ENCODE results near the gene FITM1.

DNA sequence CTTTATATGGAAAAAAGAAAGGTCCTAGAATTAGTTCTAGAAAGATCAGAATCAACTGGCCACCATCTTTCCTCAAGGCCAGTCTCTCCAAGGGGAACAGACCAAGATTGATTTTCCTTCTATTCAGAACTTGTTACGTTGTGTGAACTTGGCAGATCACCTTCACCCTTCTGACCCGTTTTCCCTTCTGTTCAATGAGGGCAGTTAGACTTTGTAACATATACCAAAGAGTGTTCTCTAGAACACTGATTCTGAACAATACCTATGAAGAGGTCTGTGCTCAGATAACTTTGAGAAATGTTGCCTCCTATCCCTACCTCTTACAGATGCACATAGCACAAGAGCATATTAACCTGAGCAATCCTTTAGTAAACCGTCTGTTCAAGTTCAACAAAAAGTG, 47.0 kb upstream of the FITM1 start:
- TF ChIP-seq, protein P1, sequence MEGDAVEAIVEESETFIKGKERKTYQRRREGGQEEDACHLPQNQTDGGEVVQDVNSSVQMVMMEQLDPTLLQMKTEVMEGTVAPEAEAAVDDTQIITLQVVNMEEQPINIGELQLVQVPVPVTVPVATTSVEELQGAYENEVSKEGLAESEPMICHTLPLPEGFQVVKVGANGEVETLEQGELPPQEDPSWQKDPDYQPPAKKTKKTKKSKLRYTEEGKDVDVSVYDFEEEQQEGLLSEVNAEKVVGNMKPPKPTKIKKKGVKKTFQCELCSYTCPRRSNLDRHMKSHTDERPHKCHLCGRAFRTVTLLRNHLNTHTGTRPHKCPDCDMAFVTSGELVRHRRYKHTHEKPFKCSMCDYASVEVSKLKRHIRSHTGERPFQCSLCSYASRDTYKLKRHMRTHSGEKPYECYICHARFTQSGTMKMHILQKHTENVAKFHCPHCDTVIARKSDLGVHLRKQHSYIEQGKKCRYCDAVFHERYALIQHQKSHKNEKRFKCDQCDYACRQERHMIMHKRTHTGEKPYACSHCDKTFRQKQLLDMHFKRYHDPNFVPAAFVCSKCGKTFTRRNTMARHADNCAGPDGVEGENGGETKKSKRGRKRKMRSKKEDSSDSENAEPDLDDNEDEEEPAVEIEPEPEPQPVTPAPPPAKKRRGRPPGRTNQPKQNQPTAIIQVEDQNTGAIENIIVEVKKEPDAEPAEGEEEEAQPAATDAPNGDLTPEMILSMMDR (IDR thresholded peaks at IDR 0.05) = no peak
- TF ChIP-seq POLR2A (IDR thresholded peaks at IDR 0.05) = no peak
- no peak for TF ChIP-seq POLR2AphosphoS5 (IDR thresholded peaks at IDR 0.05)
